Measurements from ENCODE around the gene RALGAPA2. TPM values are rescaled to one million over a fixed set of nuclear protein-coding genes. Genes with fewer than 3 reads are reported as not detected.
A peak's percentile ranks its signal among the peaks of the same experiment; 100 is the strongest.
"Not testable (repeated sequence)": the region's sequence is repeated elsewhere in the genome, so short reads cannot be mapped to it uniquely, and the experiment has no call there.

RALGAPA2 gene
- total RNA-seq, 3 donors from 2014 or later, result 34.6 to 74.1 (median 46.0) TPM

- DNase-seq (ENCODE audit: low spot score in 2 of 2), result no peak
- Histone ChIP-seq H3K27ac (no peak overlapping the region), H3K27me3 (peaks cover 0 to 77% of the 10 kb centered on the region in 2 donors), H3K4me1 (peaks cover 0 to 10% of the 10 kb centered on the region in 2 donors), H3K4me3 (no peak overlapping the region), H3K36me3 (no peaks in the 10 kb centered on the region), H3K9me3 (no peaks in the 10 kb centered on the region)
- TF ChIP-seq POLR2A (IDR thresholded peaks at IDR 0.05) (no peak), CTCF (IDR thresholded peaks at IDR 0.05) (no peak), POLR2AphosphoS5 (IDR thresholded peaks at IDR 0.05) (no peak)
- intact Hi-C loops (cut with DNase I; ENCODE audit: low total_unique reads), result loop anchor here (5.0 kb wide), 1 partner anchor 1164 kb away; no protein-coding TSS in a partner anchor
Observed at GRCh38 chr20:20362774-20363433, 349.5 kb downstream of the RALGAPA2 start.

- TF ChIP-seq POLR2AphosphoS5 (IDR thresholded peaks at IDR 0.05) (no peak), CTCF (IDR thresholded peaks at IDR 0.05) (peak; percentile 16 to 65 (median 64))
- no peak overlapping the region for H3K4me3 ChIP-seq
- no peak overlapping the region for H3K27ac ChIP-seq
- H3K36me3 ChIP-seq, result no peaks in the 10 kb centered on the region
- no peaks in the 10 kb centered on the region for H3K9me3 ChIP-seq
- no peak for DNase-seq (ENCODE audit: low spot score in 2 of 2)
- peaks cover 0 to 52% of the 10 kb centered on the region in 2 donors for H3K27me3 ChIP-seq
- intact Hi-C loops (cut with DNase I; ENCODE audit: low total_unique reads), result loop anchor here (5.0 kb wide), 1 partner anchor 1167 kb away; no protein-coding TSS in a partner anchor
- no peaks in the 10 kb centered on the region for H3K4me1 ChIP-seq
Observed at GRCh38 chr20:20360464-20360863, 352.0 kb downstream of the RALGAPA2 start.

- peaks cover 0 to 44% of the 10 kb centered on the region in 2 donors for H3K27me3 ChIP-seq
- H3K36me3 ChIP-seq, result no peaks in the 10 kb centered on the region
- no peak overlapping the region for H3K27ac ChIP-seq
- no peak overlapping the region for H3K4me3 ChIP-seq
- H3K9me3 ChIP-seq, result no peaks in the 10 kb centered on the region
- H3K4me1 ChIP-seq, result no peaks in the 10 kb centered on the region
- no peak for DNase-seq (ENCODE audit: low spot score in 2 of 2)
- TF ChIP-seq POLR2A (IDR thresholded peaks at IDR 0.05) (no peak), CTCF (IDR thresholded peaks at IDR 0.05) (no peak), POLR2AphosphoS5 (IDR thresholded peaks at IDR 0.05) (no peak)
- intact Hi-C loops (cut with DNase I; ENCODE audit: low total_unique reads), result loop anchor here (5.0 kb wide), 1 partner anchor 1168 kb away; no protein-coding TSS in a partner anchor
Observed at GRCh38 chr20:20359628-20360027, 352.8 kb downstream of the RALGAPA2 start.

- no peak for DNase-seq (ENCODE audit: low spot score in 2 of 2)
- Histone ChIP-seq H3K4me3 (no peak overlapping the region), H3K27ac (no peak overlapping the region), H3K27me3 (peaks cover 0 to 36% of the 10 kb centered on the region in 2 donors), H3K9me3 (no peaks in the 10 kb centered on the region), H3K4me1 (no peaks in the 10 kb centered on the region), H3K36me3 (no peaks in the 10 kb centered on the region)
- intact Hi-C loops (cut with DNase I; ENCODE audit: low total_unique reads), result no loop called here
- TF ChIP-seq POLR2A (IDR thresholded peaks at IDR 0.05) (no peak), CTCF (IDR thresholded peaks at IDR 0.05) (no peak), POLR2AphosphoS5 (IDR thresholded peaks at IDR 0.05) (no peak)
Observed at GRCh38 chr20:20358801-20359200, 353.6 kb downstream of the RALGAPA2 start.

- H3K27ac ChIP-seq; H3K27me3 ChIP-seq; H3K36me3 ChIP-seq; DNase-seq (ENCODE audit: low spot score in 2 of 2); H3K4me3 ChIP-seq; intact Hi-C loops (cut with DNase I; ENCODE audit: low total_unique reads); H3K4me1 ChIP-seq; H3K9me3 ChIP-seq: not testable (repeated sequence)
Observed at GRCh38 chr20:20355503-20355902, 356.9 kb downstream of the RALGAPA2 start.

Data from breast epithelium (tissue), 4 donors.